Skin epidermis (tissue), 12 donors: ENCODE measurements around the gene NCDN.

Source experiments
- H3K27ac ChIP-seq, 21 experiments: fragments of 200-600 bp; sonication (generic) in 11 of 21; one replicate each; pipeline ENCODE4 v1.5.0; 2020; ENCODE audit warnings: mild to moderate bottlenecking in 3 of 21, inconsistent platforms in 2 of 21, moderate library complexity in 2 of 21
- H3K4me3 ChIP-seq, 7 experiments: fragments of 200-600 bp; sonication (generic) in 2 of 7; one replicate each; pipeline ENCODE4 v1.5.0; 2020; ENCODE audit warnings: inconsistent platforms in 2 of 7, mild to moderate bottlenecking in 2 of 7, moderate library complexity in 1 of 7

Gene NCDN

DNA sequence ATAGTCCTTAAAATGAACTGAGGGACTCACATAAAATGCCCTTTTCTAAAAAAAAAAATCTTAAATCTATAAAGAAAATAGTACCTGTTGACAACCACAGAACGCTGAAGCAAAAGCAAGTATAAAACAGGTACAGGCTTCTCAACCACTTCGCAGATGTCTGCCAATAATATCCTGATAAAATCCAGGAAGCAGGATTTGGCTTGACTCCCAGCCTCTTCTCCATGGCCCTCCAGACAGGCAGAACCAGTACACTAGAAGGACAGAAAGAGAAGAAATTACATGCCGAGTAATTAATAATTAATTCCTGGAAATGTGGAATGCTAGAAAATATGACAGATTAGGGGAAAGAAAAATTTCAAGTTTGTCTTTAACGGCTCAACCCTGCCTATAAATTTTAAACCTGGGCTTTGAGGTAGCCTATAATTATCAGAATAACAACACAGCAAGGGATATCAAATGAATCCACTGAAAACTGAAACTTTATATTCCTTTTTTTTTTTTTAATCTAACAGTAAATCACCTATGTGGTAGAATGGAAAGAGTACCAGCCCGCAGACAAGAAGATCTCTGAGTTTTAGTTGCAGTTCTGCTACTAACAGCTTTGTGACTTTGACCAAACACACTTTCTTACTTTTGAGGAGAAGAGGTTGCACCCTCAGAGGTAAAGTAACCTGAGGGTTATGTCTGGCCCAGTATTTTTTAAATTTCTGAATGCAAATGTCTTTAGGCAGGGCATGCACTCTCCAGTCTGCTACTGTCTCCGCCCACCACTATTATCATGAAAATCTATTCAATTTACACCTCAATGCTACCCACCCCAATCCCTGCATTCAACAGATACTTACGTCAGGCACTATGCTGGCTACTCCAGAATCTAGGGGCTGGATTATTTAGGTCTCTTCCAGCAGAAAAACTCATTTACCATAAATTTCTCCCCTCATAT, 3.1 kb upstream of the NCDN start:
- Histone ChIP-seq H3K4me3 (no peak overlapping the region), H3K27ac (peak overlapping the region in 10 of 21 experiments; percentile 1 to 98 (median 21))

DNA sequence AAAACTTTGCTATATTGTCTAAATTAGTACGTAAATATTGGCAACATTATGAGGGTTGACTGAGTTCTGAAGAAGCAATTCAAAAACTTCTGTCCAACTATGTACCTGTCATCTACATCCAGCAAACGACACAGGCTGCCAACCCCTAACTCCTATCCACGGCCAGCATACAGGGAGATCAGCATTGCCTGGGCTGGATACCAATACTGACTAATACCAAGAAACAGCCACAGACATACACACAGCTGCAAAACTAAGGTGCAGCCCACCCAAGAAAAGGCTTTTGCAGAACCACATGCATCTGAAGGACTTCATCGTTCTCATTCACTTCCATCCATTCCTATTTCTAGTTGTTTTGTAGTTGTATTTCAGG, 2.4 kb upstream of the NCDN start:
- peak overlapping the region in 9 of 21 experiments; percentile 1 to 98 (median 21) for H3K27ac ChIP-seq

DNA sequence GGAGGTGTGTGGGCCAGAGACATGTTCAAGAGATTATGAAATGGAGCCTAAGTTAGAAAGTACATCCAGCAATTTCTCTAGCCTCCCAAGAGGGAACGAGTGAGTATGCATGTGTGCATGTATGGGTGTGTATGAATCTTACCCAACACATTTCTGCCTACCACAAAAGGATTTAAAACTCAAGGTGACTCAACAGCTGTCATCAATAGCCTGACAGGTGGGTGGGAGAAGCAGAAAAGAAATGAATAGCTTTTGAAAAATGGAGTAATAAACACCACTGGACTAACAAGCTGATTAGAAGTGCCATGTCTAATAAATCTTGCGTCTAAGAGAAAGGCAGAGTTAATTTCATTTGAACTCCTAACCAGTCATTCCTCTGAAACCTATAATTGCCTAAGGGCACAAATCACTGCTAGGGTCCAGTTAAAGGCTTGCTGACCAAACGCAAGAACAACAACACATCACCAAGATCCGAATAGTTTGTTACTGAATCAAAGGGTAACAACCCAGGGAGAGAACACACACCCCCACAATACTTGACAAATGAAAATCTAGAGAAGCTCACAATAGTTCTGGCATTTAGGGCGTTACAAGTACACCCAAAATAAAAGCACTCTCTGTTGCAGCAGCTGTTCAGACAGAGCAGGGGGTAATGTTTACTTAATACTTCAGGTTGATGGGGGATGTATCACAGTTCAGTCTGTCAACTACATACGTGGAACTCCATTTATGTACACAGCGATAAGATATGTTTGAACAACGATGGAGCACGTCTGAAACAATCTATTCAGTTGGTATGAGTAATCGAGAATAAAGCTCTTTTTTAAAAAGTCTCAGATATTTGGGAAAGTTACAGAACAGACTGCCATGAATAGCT, 1.8 kb upstream of the NCDN start:
- H3K4me3 ChIP-seq, result peak overlapping the region in 3 of 7 experiments; percentile 69 to 96 (median 71)
- H3K27ac ChIP-seq, result peak overlapping the region in 14 of 21 experiments; percentile 19 to 100 (median 97)

More for the DNA sequence above, 2.4 kb upstream of the NCDN start:
- no peak overlapping the region for H3K4me3 ChIP-seq

DNA sequence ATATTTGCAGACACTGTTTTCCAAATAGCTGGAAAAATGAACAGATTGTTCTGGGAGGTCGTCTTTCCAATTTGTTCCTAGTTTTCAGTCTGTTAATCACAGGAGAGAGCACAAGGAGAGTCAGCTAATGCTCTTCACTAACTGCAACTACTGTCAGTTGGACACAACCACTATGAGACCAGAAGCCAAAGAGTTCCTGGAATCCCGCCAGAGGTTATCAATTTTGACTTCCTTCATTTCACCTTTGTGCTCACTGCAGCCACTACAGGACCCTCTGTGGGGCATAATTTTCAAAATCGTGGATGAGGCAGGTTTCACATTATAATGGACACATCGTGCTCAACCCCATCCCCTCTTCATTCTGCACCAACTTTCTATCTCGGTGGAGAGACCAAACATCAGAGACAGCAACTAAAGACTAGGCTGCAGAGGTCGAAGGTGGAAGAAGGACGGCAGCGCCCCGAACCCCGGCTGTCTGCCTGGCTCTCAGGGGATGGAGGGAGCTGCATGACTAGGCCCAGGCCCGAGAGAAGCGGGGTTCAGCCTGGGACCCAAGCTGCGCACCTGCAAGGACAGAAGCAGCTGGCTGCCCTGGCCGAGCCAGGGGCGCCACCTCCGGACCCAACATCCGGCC, 998 bp upstream of the NCDN start:
- peak overlapping the region; percentile 69 to 98 (median 94) for H3K4me3 ChIP-seq

DNA sequence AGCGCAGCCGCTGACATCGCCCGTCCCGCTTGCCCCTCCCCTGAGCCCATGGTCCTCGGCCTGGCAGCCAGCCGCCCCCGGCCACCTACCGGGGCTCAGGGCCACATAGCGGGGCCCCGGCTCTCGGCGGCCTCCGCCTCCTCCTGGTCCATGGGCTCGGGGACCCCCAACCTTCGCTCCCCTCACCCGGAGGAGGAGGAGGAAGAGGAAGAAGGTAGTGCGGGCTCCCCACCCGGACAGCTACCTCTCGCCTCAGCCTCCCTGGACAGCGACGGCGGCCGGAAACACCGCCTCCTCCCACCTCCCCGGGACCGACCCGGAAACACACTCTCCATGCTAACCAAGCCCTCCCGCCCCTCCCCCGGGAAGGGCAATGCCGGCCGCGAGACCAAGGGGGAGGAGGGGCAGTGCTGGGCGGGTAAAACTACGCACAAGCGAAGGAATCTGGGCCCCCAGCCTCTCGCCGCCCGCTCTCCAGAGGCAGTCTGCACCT, 435 bp upstream of the NCDN start, which contains the start of gene KIAA0319L:
TSS of gene KIAA0319L (minus strand) at position 286 of the 493 bp plus-strand sequence. CDS start 2,912 bp downstream, outside the sequence.
- Histone ChIP-seq H3K4me3 (peak within 1 kb of the TSS; percentile 69 to 98 (median 94)), H3K27ac (peak within 1 kb of the TSS; percentile 77 to 100 (median 97))

More for the DNA sequence above, 998 bp upstream of the NCDN start:
- H3K27ac ChIP-seq, result peak overlapping the region; percentile 77 to 100 (median 97)

DNA sequence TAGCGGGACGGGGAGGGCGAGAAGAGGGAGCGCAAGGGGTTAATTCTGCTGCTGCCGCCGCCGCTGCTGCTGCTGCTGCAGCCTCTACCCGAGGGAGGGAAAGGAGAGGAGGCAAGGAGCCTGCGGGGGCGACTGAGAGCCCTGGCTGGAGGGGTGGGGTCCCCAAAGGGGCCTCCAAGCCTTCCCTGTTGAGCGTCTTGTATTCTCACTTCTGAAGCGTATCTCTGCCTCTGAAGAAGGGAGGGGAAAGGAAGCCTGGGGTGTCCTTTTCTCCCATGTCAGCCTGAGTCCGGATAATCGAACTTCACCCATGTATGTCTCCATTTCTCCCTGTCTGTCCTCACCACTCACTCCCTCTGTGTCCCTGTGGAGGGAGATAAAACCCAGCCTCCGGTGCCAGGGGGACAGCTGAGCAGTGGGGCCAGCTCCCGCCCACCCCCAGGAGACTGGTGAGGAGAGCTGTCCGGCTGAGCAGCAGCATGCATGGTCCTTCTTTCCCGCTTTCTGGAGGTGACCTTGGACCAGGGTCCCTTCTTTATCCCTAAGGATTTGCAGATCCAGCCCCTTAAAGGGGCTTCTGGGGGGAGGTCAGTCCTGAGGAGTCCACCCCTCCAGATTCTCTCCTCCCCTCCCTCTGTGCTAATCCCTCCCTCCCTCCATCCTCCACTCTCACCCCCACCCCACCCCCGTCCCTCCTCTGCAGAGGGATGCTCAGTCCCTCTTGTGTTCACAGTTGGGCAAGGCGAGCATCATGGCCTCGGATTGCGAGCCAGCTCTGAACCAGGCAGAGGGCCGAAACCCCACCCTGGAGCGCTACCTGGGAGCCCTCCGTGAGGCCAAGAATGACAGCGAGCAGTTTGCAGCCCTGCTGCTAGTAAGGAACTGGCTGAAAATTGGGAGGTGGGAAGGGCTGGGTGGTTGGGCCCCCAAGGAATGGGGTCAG, 1.0 kb downstream of the NCDN start:
- Histone ChIP-seq H3K27ac (peak overlapping the region in 18 of 21 experiments; percentile 91 to 100 (median 97)), H3K4me3 (peak overlapping the region; percentile 69 to 98 (median 94))

DNA sequence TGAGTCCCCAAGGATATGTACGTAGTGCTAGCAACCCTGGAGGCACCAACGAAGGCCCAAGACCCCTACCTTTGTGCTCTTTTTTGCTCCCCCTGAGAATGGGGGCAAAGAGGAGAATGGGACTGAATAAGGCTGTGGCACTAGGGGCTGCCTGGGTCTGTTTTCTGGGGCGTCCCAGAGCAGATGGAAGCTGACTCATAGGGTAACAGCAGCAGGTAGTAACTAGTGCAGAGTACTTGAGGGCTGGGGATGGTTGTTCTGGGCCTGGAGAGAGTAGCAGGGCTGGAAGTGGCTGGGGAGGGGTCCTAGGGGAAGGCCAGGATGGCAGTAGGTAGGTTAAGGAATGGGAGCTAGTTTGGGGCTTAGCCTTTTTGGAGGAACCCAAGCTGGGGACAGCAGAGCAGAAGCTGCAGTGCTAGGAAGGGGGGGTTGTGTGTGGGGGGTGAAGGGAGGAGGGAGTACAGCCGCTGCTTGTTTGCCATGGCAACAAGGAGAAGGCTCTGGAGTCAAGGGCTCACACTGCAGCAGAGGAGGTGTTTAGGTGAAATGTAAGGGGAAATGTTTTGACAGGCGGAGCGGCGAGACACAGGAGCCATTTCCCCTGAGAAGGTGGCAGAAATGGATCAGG, 1.8 kb downstream of the NCDN start:
- Histone ChIP-seq H3K27ac (peak overlapping the region in 1 of 21 experiments; percentile 91), H3K4me3 (no peak overlapping the region)

DNA sequence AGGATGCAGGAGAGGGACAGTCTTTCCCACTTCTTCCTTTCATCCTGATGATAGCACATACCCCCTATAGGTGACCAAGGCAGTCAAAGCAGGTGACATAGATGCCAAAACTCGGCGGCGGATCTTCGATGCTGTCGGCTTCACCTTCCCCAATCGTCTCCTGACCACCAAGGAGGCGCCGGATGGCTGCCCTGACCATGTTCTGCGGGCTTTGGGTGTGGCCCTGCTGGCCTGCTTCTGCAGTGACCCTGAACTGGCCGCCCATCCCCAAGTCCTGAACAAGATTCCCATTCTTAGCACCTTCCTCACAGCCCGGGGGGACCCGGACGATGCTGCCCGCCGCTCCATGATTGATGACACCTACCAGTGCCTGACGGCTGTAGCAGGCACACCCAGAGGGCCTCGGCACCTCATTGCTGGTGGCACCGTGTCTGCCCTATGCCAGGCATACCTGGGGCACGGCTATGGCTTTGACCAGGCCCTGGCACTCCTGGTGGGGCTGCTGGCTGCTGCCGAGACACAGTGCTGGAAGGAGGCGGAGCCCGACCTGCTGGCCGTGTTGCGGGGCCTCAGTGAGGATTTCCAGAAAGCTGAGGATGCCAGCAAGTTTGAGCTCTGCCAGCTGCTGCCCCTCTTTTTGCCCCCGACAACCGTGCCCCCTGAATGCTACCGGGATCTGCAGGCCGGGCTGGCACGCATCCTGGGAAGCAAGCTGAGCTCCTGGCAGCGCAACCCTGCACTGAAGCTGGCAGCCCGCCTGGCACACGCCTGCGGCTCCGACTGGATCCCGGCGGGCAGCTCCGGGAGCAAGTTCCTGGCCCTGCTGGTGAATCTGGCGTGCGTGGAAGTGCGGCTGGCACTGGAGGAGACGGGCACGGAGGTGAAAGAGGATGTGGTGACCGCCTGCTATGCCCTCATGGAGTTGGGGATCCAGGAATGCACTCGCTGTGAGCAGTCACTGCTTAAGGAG, 2.9 kb downstream of the NCDN start:
- peak overlapping the region in 1 of 7 experiments; percentile 8 for H3K4me3 ChIP-seq
- H3K27ac ChIP-seq, result no peak overlapping the region

DNA sequence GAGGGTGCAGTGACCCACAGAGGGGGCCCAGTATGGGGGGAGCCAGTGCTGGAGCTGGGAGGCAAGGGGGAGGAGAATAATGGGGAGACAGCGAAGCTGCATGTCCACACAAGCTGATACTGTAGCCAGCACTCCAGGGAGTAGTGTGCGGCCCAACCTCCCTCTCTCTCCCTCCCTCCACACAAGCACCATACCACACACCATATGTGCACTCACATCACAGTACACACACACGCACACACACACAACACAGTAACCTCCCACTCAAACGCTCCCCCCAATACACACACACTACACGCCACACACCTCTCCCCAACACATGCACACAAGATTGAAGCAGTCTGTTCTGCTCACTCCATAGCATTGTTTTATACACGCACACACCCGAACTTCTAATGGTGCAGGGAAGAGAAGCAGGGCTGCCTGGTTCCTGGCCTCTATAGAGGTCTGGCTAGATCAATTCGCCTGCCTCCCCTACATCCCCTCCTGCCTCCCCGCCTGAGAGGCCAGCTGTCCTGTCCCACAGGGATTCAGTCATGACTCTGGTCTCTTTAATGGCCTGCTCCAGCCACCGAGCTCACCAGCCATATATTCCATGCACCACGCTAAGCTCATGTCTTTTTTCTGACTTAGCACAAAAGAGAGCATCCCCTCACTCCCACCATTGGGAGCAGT, 3.8 kb downstream of the NCDN start:
- Histone ChIP-seq H3K27ac (no peak overlapping the region), H3K4me3 (peak overlapping the region in 1 of 7 experiments; percentile 8)

GRCh38 chr1:35561972-35562680, 4.5 kb downstream of the NCDN start:
- H3K27ac ChIP-seq, result no peak overlapping the region
- no peak overlapping the region for H3K4me3 ChIP-seq

DNA sequence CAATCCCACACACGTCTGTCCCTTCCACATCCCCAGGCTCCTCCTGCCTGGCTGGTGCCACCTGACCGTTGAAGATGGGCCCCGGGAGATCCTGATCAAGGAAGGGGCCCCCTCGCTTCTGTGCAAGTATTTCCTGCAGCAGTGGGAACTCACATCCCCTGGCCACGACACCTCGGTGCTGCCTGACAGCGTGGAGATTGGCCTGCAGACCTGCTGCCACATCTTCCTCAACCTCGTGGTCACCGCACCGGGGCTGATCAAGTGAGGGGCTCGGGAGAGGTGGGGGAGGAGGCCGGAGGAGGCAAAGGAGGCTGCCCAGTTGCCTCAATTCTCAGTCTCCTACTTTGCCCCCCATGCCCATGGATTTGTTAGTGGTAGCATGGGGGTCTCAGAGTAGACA, 5.6 kb downstream of the NCDN start:
- H3K4me3 ChIP-seq, result no peak overlapping the region

DNA sequence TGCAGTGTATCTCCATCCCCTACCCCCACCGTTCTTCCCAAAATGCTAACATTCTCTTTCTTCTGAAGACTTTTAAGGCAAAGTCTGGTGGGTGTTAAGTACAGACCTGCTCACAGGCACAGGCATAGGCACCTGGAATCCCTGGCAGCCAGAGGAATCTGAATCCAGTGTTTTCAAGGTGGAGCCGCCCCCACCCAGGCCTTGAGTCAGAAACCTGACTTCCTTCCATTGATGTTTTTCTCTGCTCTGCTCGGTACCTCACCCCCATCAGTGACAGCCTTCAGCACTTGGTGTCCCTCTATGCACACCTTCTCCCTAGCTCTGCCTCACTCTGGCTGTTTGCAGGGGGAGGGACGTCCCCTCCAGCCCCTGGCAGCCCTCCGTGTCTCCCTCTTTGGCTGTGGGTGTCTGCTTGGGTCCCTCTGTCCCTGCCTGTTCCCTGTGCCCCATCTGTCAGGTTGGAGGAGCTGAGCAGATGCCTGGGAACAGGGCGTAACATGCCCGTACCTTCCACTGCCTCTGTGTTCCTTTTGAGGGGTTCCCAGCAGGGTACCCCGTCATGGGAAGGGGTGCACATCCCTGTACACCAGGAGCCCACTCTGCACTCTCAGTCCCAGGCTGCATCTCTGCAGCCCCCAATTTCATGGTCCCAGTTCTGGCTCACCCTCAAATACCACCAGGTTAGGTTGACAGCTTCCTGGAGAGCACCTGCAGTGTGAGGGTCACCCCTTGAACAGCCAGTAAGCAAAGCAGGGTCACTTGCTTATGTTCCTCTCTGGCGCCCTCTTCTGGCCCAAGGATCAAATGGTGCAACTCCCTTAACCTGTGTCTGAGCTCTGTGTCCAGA, 6.7 kb downstream of the NCDN start:
- no peak overlapping the region for H3K27ac ChIP-seq

More for the DNA sequence above, 5.6 kb downstream of the NCDN start:
- H3K27ac ChIP-seq, result no peak overlapping the region

DNA sequence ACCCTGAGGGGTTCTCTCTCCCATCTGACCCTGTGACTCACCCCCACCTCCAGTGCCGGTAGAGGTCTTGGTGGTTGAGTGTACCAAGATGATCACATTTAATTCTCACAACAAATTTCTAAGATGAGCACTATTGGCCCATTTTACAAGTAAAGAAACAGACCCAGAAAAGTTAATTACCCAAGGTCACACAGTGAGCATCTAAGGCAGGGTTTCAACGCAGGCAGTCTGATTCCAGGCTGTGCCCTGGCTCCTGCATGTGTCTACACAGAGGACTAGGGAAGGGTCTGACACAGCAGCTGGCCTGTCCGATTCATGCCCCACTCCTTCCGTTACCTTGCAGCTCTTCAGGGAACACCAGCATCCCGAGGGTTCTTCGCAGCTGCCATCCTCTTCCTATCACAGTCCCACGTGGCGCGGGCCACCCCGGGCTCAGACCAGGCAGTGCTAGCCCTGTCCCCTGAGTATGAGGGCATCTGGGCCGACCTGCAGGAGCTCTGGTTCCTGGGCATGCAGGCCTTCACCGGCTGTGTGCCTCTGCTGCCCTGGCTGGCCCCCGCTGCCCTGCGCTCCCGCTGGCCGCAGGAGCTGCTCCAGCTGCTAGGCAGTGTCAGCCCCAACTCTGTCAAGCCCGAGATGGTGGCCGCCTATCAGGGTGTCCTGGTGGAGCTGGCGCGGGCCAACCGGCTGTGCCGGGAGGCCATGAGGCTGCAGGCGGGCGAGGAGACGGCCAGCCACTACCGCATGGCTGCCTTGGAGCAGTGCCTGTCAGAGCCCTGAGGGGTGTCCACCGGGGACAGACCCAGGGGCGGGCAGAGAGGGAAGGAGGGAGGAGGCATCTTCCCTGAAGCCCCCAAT, 7.5 kb downstream of the NCDN start:
- H3K27ac ChIP-seq, result no peak overlapping the region
- H3K4me3 ChIP-seq, result no peak overlapping the region

More for the DNA sequence above, 6.7 kb downstream of the NCDN start:
- no peak overlapping the region for H3K4me3 ChIP-seq

GRCh38 chr1:35565742-35566133, 8.1 kb downstream of the NCDN start:
- Histone ChIP-seq H3K27ac (no peak overlapping the region), H3K4me3 (no peak overlapping the region)
